Astrocyte of the cerebellum (primary cell): ENCODE measurements around the gene LSM12.
"Not testable (repeated sequence)": the region's sequence is repeated elsewhere in the genome, so short reads cannot be mapped to it uniquely, and the experiment has no call there.

ENCODE experiments used
- DNase-seq: peaks from one replicate; pipeline ENCODE4 v3.0.0-alpha.2; 2011; ENCODE audit warnings: low read depth
- H3K4me3 ChIP-seq: 2 replicates; pipeline ENCODE4 v1.5.1; 2011; ENCODE audit warnings: mild to moderate bottlenecking, low read depth, low read length, moderate library complexity
- CTCF ChIP-seq: IDR thresholded peaks from 2 replicates; pipeline ENCODE4 v1.5.1; 2012; ENCODE audit warnings: low read length, low read depth, moderate library complexity, mild to moderate bottlenecking; ENCODE audit errors: missing control alignments
- in situ Hi-C: cut with HindIII; loops from 2 replicates; pipeline ENCODE4 v1.10.0; 2017; ENCODE audit warnings: low sequenced_read_pairs

LSM12 gene

GRCh38 chr17:44105941-44106340, 39.5 kb upstream of the LSM12 start:
- no peak overlapping the region for H3K4me3 ChIP-seq
- no peak for TF ChIP-seq CTCF
- in situ Hi-C loops, result no loop called here
- DNase-seq, result no peak

GRCh38 chr17:44105483-44105882, 39.0 kb upstream of the LSM12 start:
- DNase-seq, result no peak
- H3K4me3 ChIP-seq, result no peak overlapping the region
- TF ChIP-seq CTCF, result no peak
- in situ Hi-C loops, result no loop called here

GRCh38 chr17:44102849-44103622, 36.6 kb upstream of the LSM12 start:
- H3K4me3 ChIP-seq, result no peak overlapping the region
- no peak for TF ChIP-seq CTCF
- DNase-seq, result no peak
- in situ Hi-C loops, result no loop called here

GRCh38 chr17:44101858-44102257, 35.4 kb upstream of the LSM12 start:
- H3K4me3 ChIP-seq, DNase-seq, in situ Hi-C loops: not testable (repeated sequence)

- TF ChIP-seq CTCF, result no peak
- peak; percentile 48 for DNase-seq
- H3K4me3 ChIP-seq, result no peak overlapping the region
- in situ Hi-C loops, result no loop called here
These were observed 30.9 kb upstream of the LSM12 start for GRCh38 chr17:44097110-44097958.

- TF ChIP-seq CTCF, result peak; percentile 34
- peak overlapping the region; percentile 18 for H3K4me3 ChIP-seq
- DNase-seq, result peak; percentile 75
- in situ Hi-C loops, result no loop called here
These were observed 29.4 kb upstream of the LSM12 start for GRCh38 chr17:44095647-44096496.
